AG09319 (cell line): ENCODE data around the gene ATF6B.
"Not testable (repeated sequence)": the region's sequence is repeated elsewhere in the genome, so short reads cannot be mapped to it uniquely, and the experiment has no call there.

Experiments
- DNase-seq: peaks from one replicate; pipeline ENCODE4 v3.0.0-alpha.2; 2010; ENCODE audit warnings: low read depth; ENCODE audit errors: extremely low read depth
- CTCF ChIP-seq: IDR thresholded peaks from 2 replicates; pipeline ENCODE4 v1.5.1; 2011; ENCODE audit warnings: low read depth, mild to moderate bottlenecking, inconsistent platforms, low read length, moderate library complexity

ATF6B gene

GRCh38 chr6:32109114-32109764, 18.8 kb downstream of the ATF6B start, which contains the start of gene TNXB:
TNXB (minus strand) TSS chr6:32109338; CDS start chr6:32098198, 11,140 bp downstream.
- no peak for DNase-seq
- TF ChIP-seq CTCF, result no peak

DNA sequence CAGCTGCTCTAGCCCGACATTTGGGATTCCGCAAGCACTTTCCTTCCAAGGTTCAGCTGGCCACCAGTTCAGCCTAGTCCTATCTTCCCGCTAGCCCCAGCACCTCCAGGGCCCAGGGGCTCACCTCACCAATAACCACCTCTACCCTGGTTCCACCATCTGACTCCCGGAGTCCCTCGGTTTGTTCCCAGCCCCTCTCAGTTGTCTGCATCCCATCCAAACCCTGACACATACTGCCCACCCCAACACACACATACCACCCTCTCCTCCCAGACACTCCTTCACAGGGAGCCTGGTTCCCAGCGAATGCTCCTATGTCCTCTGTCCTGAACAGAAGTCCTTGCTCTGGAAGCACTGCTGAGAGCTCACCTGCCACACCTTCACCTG, 19.3 kb downstream of the ATF6B start:
- no peak for DNase-seq
- no peak for TF ChIP-seq CTCF

GRCh38 chr6:32108094-32108627, 19.9 kb downstream of the ATF6B start:
- no peak for DNase-seq
- TF ChIP-seq CTCF, result no peak

GRCh38 chr6:32107406-32107805, 20.6 kb downstream of the ATF6B start:
- DNase-seq, result no peak
- TF ChIP-seq CTCF, result no peak

GRCh38 chr6:32105433-32105832, 22.6 kb downstream of the ATF6B start:
- no peak for DNase-seq
- no peak for TF ChIP-seq CTCF

- DNase-seq, result no peak
These were observed 25.8 kb downstream of the ATF6B start for GRCh38 chr6:32102255-32102654.

GRCh38 chr6:32100251-32100650, 27.8 kb downstream of the ATF6B start:
- not testable (repeated sequence) for DNase-seq

More at GRCh38 chr6:32102255-32102654, 25.8 kb downstream of the ATF6B start:
- no peak for TF ChIP-seq CTCF

DNA sequence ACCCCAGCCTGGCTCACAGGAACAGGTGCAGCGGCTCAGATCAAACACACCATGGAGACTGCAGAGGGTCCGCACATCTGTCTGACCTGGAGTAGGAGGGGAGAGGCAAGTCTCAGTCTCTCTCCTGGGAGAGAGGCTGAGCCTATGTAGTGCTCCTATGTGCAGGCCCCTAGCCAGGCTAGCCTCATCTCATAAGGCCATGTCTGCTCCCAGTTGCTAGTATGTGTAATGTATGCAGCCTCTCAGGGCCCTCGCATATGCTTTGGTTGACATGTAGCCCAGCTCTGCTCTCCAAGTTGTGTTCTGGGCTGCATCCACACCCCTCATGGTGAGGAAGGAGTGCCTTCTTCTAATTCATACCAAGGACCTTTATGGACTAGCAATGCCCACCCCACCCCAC, 30.7 kb downstream of the ATF6B start:
- TF ChIP-seq CTCF, result no peak

More for the DNA sequence above, 30.7 kb downstream of the ATF6B start:
- no peak for DNase-seq
